Keratinocyte (primary cell): ENCODE results near the gene DSTN. TPM values are rescaled to one million over a fixed set of nuclear protein-coding genes. Genes with fewer than 3 reads are reported as not detected.

Experiments used
- DNase-seq: peaks from one replicate; pipeline ENCODE4 v3.0.0-alpha.2; 2011; ENCODE audit warnings: low read depth, missing footprints, low spot score
- FAIRE-seq: peaks from 2 replicates; lab custom pipeline; 2011; peaks lifted over from hg19 to GRCh38; lab: Jason Lieb, UNC
- H2AFZ ChIP-seq: 2 replicates; pipeline ENCODE4 v1.6.0; 2012; ENCODE audit warnings: low read length, control low read depth, inconsistent platforms; ENCODE audit not compliant: control insufficient read depth
- H3K27ac ChIP-seq: 2 replicates; pipeline ENCODE4 v1.5.1; 2011; ENCODE audit warnings: low read length; ENCODE audit not compliant: control insufficient read depth, insufficient read depth
- H3K27me3 ChIP-seq: 3 replicates; pipeline ENCODE4 v1.6.0; 2011; ENCODE audit warnings: low read length; ENCODE audit not compliant: control insufficient read depth, insufficient read depth; ENCODE audit errors: extremely low read depth
- H3K36me3 ChIP-seq, 2 experiments: 2 replicates in 1 of 2; 3 replicates in 1 of 2; pipeline ENCODE4 v1.5.1; 2011; ENCODE audit warnings: low read length in 2 of 2, mild to moderate bottlenecking in 1 of 2; ENCODE audit not compliant: control insufficient read depth in 2 of 2, insufficient read depth in 2 of 2; ENCODE audit errors: extremely low read depth in 1 of 2
- H3K4me1 ChIP-seq: 3 replicates; pipeline ENCODE4 v1.5.1; 2011; ENCODE audit warnings: low read length; ENCODE audit not compliant: control insufficient read depth, insufficient read depth; ENCODE audit errors: extremely low read depth
- H3K4me2 ChIP-seq: 3 replicates; pipeline ENCODE4 v1.6.0; 2011; ENCODE audit warnings: low read depth, low read length; ENCODE audit not compliant: control insufficient read depth, insufficient read depth; ENCODE audit errors: extremely low read depth
- H3K4me3 ChIP-seq, 3 experiments: fragments of 200-600 bp in 1 of 3; sonication (generic) in 1 of 3; 2 replicates in 2 of 3; 3 replicates in 1 of 3; pipeline ENCODE4 v1.5.1; 2011 to 2016; ENCODE audit warnings: low read length in 3 of 3, mild to moderate bottlenecking in 3 of 3, control low read depth in 2 of 3, inconsistent platforms in 1 of 3, low read depth in 1 of 3, mixed read lengths in 1 of 3, mixed run types in 1 of 3, moderate library complexity in 1 of 3; ENCODE audit not compliant: control insufficient read depth in 2 of 3, insufficient read depth in 2 of 3; ENCODE audit errors: extremely low read depth in 1 of 3
- H3K79me2 ChIP-seq: 2 replicates; pipeline ENCODE4 v1.6.0; 2012; ENCODE audit warnings: low read length; ENCODE audit not compliant: control insufficient read depth, insufficient read depth
- H3K9ac ChIP-seq: 3 replicates; pipeline ENCODE4 v1.6.0; 2011; ENCODE audit warnings: low read length; ENCODE audit not compliant: control insufficient read depth, insufficient read depth; ENCODE audit errors: extremely low read depth
- H3K9me1 ChIP-seq: 3 replicates; pipeline ENCODE4 v1.6.0; 2011; ENCODE audit warnings: low read length; ENCODE audit not compliant: control insufficient read depth, insufficient read depth; ENCODE audit errors: extremely low read depth
- H3K9me3 ChIP-seq: 2 replicates; pipeline ENCODE4 v1.5.1; 2012; ENCODE audit warnings: low read depth, low read length; ENCODE audit not compliant: control insufficient read depth
- H4K20me1 ChIP-seq: 3 replicates; pipeline ENCODE4 v1.6.0; 2011; ENCODE audit warnings: low read length; ENCODE audit not compliant: control insufficient read depth, insufficient read depth; ENCODE audit errors: extremely low read depth
- CTCF ChIP-seq, 3 experiments: IDR thresholded peaks in 1 of 3; conservative IDR thresholded peaks in 1 of 3; optimal IDR thresholded peaks in 1 of 3; 2 replicates in 2 of 3; 3 replicates in 1 of 3; pipeline versions ENCODE3 to v1.5.1; 2011; ENCODE audit warnings: low read length in 3 of 3, mild to moderate bottlenecking in 3 of 3, moderate library complexity in 2 of 3, control low read depth in 1 of 3, inconsistent platforms in 1 of 3; ENCODE audit not compliant: insufficient read depth in 2 of 3; ENCODE audit errors: extremely low read depth in 1 of 3
- EZH2 ChIP-seq: IDR thresholded peaks from one replicate; pipeline ENCODE4 v1.6.1; 2012; ENCODE audit warnings: inconsistent platforms, mild to moderate bottlenecking, low read length, moderate library complexity
- dilution Hi-C: fragments of 300-500 bp; cut with MboI; formaldehyde crosslinking; loops from one replicate; pipeline ENCODE4 v1.7.0; 2020; ENCODE audit warnings: low sequenced_read_pairs; ENCODE audit not compliant: extremely low pct_ligation_motif_present
- polyA plus RNA-seq, 5 experiments: library from polyadenylated mRNA; depleted of rRNA in 3 of 5; stranded (reverse) in 3 of 5; stranded (forward) in 1 of 5; unstranded in 1 of 5; fragments of >200 nt; gene quantifications; 1 replicate in 1 of 5; 2 replicates in 3 of 5; 3 replicates in 1 of 5; pipeline versions ENCODE4 v1.2.1 to v1.2.3, GENCODE V29; 2011 to 2012; ENCODE audit warnings: missing spikeins in 2 of 5, low read depth in 1 of 5, low replicate concordance in 1 of 5

The DSTN gene
- polyA plus RNA-seq, 1 donor (not counting 4 experiments of a cell fraction or from before 2014, with no cell fraction given) = 288 TPM

- Histone ChIP-seq H3K4me3 (no peak overlapping the region), H3K9ac (no peak overlapping the region), H3K27ac (no peak overlapping the region), H4K20me1 (no peaks in the 10 kb centered on the region), H3K9me1 (no peaks in the 10 kb centered on the region), H3K4me1 (peaks cover 14% of the 10 kb centered on the region), H3K36me3 (peaks cover 45 to 52% of the 10 kb centered on the region in 2 experiments), H2AFZ (no peak overlapping the region), H3K9me3 (no peaks in the 10 kb centered on the region), H3K79me2 (no peaks in the 10 kb centered on the region), H3K4me2 (no peak overlapping the region), H3K27me3 (no peaks in the 10 kb centered on the region)
- DNase-seq = no peak
- TF ChIP-seq EZH2 = no peak
- TF ChIP-seq CTCF (optimal IDR thresholded peaks at IDR 0.05 in 1 of 3, IDR thresholded peaks at IDR 0.05 in 1 of 3, conservative IDR thresholded peaks at IDR 0.05 in 1 of 3; ENCODE audit: extremely low read depth in 1 of 3, insufficient read depth in 2 of 3, low read length in 3 of 3) = no peak
- dilution Hi-C loops = no loop called here
- no peak for FAIRE-seq
Observed at GRCh38 chr20:17616480-17617211, 46.8 kb downstream of the DSTN start.

- TF ChIP-seq EZH2 = no peak
- peak; percentile 60 to 84 (median 61) for TF ChIP-seq CTCF (optimal IDR thresholded peaks at IDR 0.05 in 1 of 3, IDR thresholded peaks at IDR 0.05 in 1 of 3, conservative IDR thresholded peaks at IDR 0.05 in 1 of 3; ENCODE audit: extremely low read depth in 1 of 3, insufficient read depth in 2 of 3, low read length in 3 of 3)
- H4K20me1 ChIP-seq = no peaks in the 10 kb centered on the region
- H3K27ac ChIP-seq = no peak overlapping the region
- dilution Hi-C loops = no loop called here
- H3K4me3 ChIP-seq = no peak overlapping the region
- peaks cover 46 to 57% of the 10 kb centered on the region in 2 experiments for H3K36me3 ChIP-seq
- H3K9me3 ChIP-seq = no peaks in the 10 kb centered on the region
- no peaks in the 10 kb centered on the region for H3K9me1 ChIP-seq
- H3K79me2 ChIP-seq = no peaks in the 10 kb centered on the region
- H3K9ac ChIP-seq = no peak overlapping the region
- H2AFZ ChIP-seq = no peak overlapping the region
- H3K4me1 ChIP-seq = peaks cover 7% of the 10 kb centered on the region
- H3K27me3 ChIP-seq = no peaks in the 10 kb centered on the region
- no peak overlapping the region for H3K4me2 ChIP-seq
- no peak for FAIRE-seq
- DNase-seq = no peak
Observed at GRCh38 chr20:17617212-17617867, 47.5 kb downstream of the DSTN start.
